DND-41 (cell line): ENCODE measurements around the gene OSBPL3.

ENCODE experiments used
- CTCF ChIP-seq: IDR thresholded peaks from 2 replicates; pipeline ENCODE4 v1.5.1; 2012; ENCODE audit warnings: borderline replicate concordance, low read length, moderate library complexity, mild to moderate bottlenecking; ENCODE audit not compliant: poor library complexity, severe bottlenecking; ENCODE audit errors: extremely low read depth
- EZH2 ChIP-seq: IDR thresholded peaks from 3 replicates; pipeline ENCODE4 v1.6.1; 2012; ENCODE audit warnings: borderline replicate concordance, low read depth, mild to moderate bottlenecking, moderate library complexity, low read length, inconsistent platforms; ENCODE audit not compliant: severe bottlenecking

- TF ChIP-seq EZH2 (no peak), CTCF (no peak)
Observed at GRCh38 chr7:24786306-24786705, 193.7 kb downstream of the OSBPL3 start.
